ENCODE data around the gene ZFP36. TPM values are rescaled to one million over a fixed set of nuclear protein-coding genes. Genes with fewer than 3 reads are reported as not detected.

The ZFP36 gene
- total RNA-seq, 2 donors from 2014 or later = 96.5 to 170 TPM

- H3K36me3 ChIP-seq = peaks cover 8% of the 10 kb centered on the region in 2 donors
- WGBS = 17% methylated on average over 39 of the region's 40 CpGs
- intact Hi-C loops (cut with DNase I) = no loop called here
- peak overlapping the region; percentile 100 for H3K27ac ChIP-seq
- TF ChIP-seq POLR2A (IDR thresholded peaks at IDR 0.05) (peak; percentile 39), POLR2AphosphoS5 (IDR thresholded peaks at IDR 0.05) (peak; percentile 75)
- TF ChIP-seq, protein P1, sequence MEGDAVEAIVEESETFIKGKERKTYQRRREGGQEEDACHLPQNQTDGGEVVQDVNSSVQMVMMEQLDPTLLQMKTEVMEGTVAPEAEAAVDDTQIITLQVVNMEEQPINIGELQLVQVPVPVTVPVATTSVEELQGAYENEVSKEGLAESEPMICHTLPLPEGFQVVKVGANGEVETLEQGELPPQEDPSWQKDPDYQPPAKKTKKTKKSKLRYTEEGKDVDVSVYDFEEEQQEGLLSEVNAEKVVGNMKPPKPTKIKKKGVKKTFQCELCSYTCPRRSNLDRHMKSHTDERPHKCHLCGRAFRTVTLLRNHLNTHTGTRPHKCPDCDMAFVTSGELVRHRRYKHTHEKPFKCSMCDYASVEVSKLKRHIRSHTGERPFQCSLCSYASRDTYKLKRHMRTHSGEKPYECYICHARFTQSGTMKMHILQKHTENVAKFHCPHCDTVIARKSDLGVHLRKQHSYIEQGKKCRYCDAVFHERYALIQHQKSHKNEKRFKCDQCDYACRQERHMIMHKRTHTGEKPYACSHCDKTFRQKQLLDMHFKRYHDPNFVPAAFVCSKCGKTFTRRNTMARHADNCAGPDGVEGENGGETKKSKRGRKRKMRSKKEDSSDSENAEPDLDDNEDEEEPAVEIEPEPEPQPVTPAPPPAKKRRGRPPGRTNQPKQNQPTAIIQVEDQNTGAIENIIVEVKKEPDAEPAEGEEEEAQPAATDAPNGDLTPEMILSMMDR (IDR thresholded peaks at IDR 0.05) = no peak
- H3K9me3 ChIP-seq = no peaks in the 10 kb centered on the region
- peak overlapping the region; percentile 75 to 90 for H3K4me3 ChIP-seq
- H3K4me1 ChIP-seq (replicated peaks) = peaks cover 8% of the 10 kb centered on the region
- peak; percentile 64 for DNase-seq (ENCODE audit: low spot score)
- no peaks in the 10 kb centered on the region for H3K27me3 ChIP-seq (replicated peaks; ENCODE audit: insufficient read depth)
Measured at GRCh38 chr19:39407660-39408391, 1.2 kb downstream of the ZFP36 start.

DNA sequence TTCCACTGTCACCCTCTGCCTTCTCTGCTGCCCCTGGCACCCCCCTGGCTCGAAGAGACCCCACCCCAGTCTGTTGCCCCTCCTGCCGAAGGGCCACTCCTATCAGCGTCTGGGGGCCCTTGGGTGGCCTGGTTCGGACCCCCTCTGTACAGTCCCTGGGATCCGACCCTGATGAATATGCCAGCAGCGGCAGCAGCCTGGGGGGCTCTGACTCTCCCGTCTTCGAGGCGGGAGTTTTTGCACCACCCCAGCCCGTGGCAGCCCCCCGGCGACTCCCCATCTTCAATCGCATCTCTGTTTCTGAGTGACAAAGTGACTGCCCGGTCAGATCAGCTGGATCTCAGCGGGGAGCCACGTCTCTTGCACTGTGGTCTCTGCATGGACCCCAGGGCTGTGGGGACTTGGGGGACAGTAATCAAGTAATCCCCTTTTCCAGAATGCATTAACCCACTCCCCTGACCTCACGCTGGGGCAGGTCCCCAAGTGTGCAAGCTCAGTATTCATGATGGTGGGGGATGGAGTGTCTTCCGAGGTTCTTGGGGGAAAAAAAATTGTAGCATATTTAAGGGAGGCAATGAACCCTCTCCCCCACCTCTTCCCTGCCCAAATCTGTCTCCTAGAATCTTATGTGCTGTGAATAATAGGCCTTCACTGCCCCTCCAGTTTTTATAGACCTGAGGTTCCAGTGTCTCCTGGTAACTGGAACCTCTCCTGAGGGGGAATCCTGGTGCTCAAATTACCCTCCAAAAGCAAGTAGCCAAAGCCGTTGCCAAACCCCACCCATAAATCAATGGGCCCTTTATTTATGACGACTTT, 2.0 kb downstream of the ZFP36 start:
- Histone ChIP-seq H3K27me3 (replicated peaks; ENCODE audit: insufficient read depth) (no peaks in the 10 kb centered on the region), H3K27ac (peak overlapping the region; percentile 100), H3K9me3 (no peaks in the 10 kb centered on the region), H3K36me3 (peaks cover 8% of the 10 kb centered on the region in 2 donors), H3K4me3 (peak overlapping the region; percentile 75 to 90), H3K4me1 (replicated peaks) (peaks cover 8% of the 10 kb centered on the region)
- intact Hi-C loops (cut with DNase I) = no loop called here
- TF ChIP-seq, protein P1 (IDR thresholded peaks at IDR 0.05) = no peak
- TF ChIP-seq POLR2AphosphoS5 (IDR thresholded peaks at IDR 0.05) = peak; percentile 91
- TF ChIP-seq POLR2A (IDR thresholded peaks at IDR 0.05) = peak; percentile 43
- WGBS = 38% methylated on average over 20 of the region's 20 CpGs
- DNase-seq (ENCODE audit: low spot score) = peak; percentile 69

GRCh38 chr19:39409208-39410016, 2.8 kb downstream of the ZFP36 start:
- peaks cover 4% of the 10 kb centered on the region for H3K4me1 ChIP-seq (replicated peaks)
- no peaks in the 10 kb centered on the region for H3K9me3 ChIP-seq
- intact Hi-C loops (cut with DNase I) = loop anchor here (5.0 kb wide), 1 partner anchor 67 kb away; the partner anchor contains the start of gene SAMD4B

More at GRCh38 chr19:39409208-39410016, 2.8 kb downstream of the ZFP36 start:
- Histone ChIP-seq H3K27me3 (replicated peaks; ENCODE audit: insufficient read depth) (no peaks in the 10 kb centered on the region), H3K27ac (peak overlapping the region; percentile 100), H3K4me3 (peak overlapping the region; percentile 75 to 90), H3K36me3 (peaks cover 8% of the 10 kb centered on the region in 2 donors)
- DNase-seq (ENCODE audit: low spot score) = peak; percentile 98
- peak; percentile 76 for TF ChIP-seq POLR2A (IDR thresholded peaks at IDR 0.05)
- peak; percentile 87 for TF ChIP-seq POLR2AphosphoS5 (IDR thresholded peaks at IDR 0.05)
- TF ChIP-seq, protein P1 (IDR thresholded peaks at IDR 0.05) = no peak
- 2% methylated on average over 52 of the region's 52 CpGs for WGBS

Measured in prostate gland (tissue), 2 donors.